Psoas muscle (tissue), 8 donors: Measurements from ENCODE around the gene DRD4. TPM values are rescaled to one million over a fixed set of nuclear protein-coding genes. Genes with fewer than 3 reads are reported as not detected.

Experiments used
- ATAC-seq, 4 donors: fragments of 200-7000 bp; cut with Tn5 transposase; one replicate each; pipeline ENCODE4 v1.9.1; 2020; ENCODE audit warnings: moderate library complexity in 3 of 4, mild to moderate bottlenecking in 2 of 4
- DNase-seq, 2 donors: peaks; one replicate each; pipeline ENCODE4 v3.0.0-alpha.2; 2020
- H3K27ac ChIP-seq: fragments of 200-600 bp; one replicate; pipeline ENCODE4 v1.8.0; 2022
- H3K27me3 ChIP-seq, 3 donors: fragments of 200-600 bp in 1 of 3; one replicate each; pipeline versions ENCODE4 v1.6.1 to v1.8.0; 2013 to 2022; ENCODE audit warnings: low read length in 2 of 3, mild to moderate bottlenecking in 2 of 3, moderate library complexity in 1 of 3; ENCODE audit not compliant: insufficient read depth in 3 of 3
- H3K36me3 ChIP-seq, 2 donors: fragments of 200-600 bp in 1 of 2; one replicate each; pipeline versions ENCODE4 v1.6.1 to v1.8.0; 2013 to 2022; ENCODE audit warnings: low read depth in 1 of 2, mild to moderate bottlenecking in 1 of 2, moderate library complexity in 1 of 2; ENCODE audit not compliant: insufficient read depth in 1 of 2
- H3K4me1 ChIP-seq: fragments of 200-600 bp; one replicate; pipeline ENCODE4 v1.8.0; 2022
- H3K4me3 ChIP-seq: fragments of 200-600 bp; one replicate; pipeline ENCODE4 v1.8.0; 2022; ENCODE audit warnings: mild to moderate bottlenecking
- H3K9me3 ChIP-seq: fragments of 200-600 bp; one replicate; pipeline ENCODE4 v1.8.0; 2022
- WGBS, 3 donors: extraction: QIAGEN DNeasy Blood & Tissue Kit; methylation state at CpG; one replicate each; pipeline versions ENCODE4 v1.1.6 to v1.1.7; 2013; 5-methylcytosine and 5-hydroxymethylcytosine counted together
- intact Hi-C, 2 donors: fragments of 100-400 bp; cut with DNase I; formaldehyde crosslinking; loops; one replicate each; pipeline versions ENCODE4 v1.11.0 to v1.14.2; 2022
- polyA plus RNA-seq, 3 donors: library from polyadenylated mRNA; stranded (reverse); fragments of 200-250 nt; gene quantifications; one replicate each; pipeline ENCODE4 v1.2.3, GENCODE V29; 2013
- total RNA-seq, 4 donors: library from RNA; stranded (reverse); fragmentation: NEBNext Ultra II Directional in 2 of 4; extraction: Animal tissue kit (Norgen Biotek cat#: 25700) in 2 of 4; gene quantifications; one replicate each; pipeline versions ENCODE4 v1.2.1 to v1.2.4, GENCODE V29; 2021 to 2023
- TF ChIP-seq, protein P1 (sequence below): fragments of 200-600 bp; IDR thresholded peaks from one replicate; pipeline ENCODE4 v1.8.0; 2022; ENCODE audit warnings: antibody characterized with exemption
- donor health status: healthy with polysubstance abuse.
- donor health status: DM: no; HTN: no; CAD: no; lungs with moderate emphysema.
- donor health status: Bipolar disorder and iron deficiency.
- donor health status: healthy.
- donor health status: DM: yes; HTN: yes; CAD: no.
- donor health status: DM: no; HTN: no; CAD: no.
- donor health status: DM: no; HTN: no; CAD: no.
- donor health status: DM: yes; HTN: yes; CAD: no.

DRD4 gene
- total and polyA plus RNA-seq, 7 donors, result 0.14 to 1.2 (median 0.55) TPM; not detected in 2

GRCh38 chr11:607971-608659 lies 29.0 kb upstream of the DRD4 start:
- intact Hi-C loops, result no loop called here

GRCh38 chr11:608791-609251 lies 28.2 kb upstream of the DRD4 start:
- TF ChIP-seq, protein P1, sequence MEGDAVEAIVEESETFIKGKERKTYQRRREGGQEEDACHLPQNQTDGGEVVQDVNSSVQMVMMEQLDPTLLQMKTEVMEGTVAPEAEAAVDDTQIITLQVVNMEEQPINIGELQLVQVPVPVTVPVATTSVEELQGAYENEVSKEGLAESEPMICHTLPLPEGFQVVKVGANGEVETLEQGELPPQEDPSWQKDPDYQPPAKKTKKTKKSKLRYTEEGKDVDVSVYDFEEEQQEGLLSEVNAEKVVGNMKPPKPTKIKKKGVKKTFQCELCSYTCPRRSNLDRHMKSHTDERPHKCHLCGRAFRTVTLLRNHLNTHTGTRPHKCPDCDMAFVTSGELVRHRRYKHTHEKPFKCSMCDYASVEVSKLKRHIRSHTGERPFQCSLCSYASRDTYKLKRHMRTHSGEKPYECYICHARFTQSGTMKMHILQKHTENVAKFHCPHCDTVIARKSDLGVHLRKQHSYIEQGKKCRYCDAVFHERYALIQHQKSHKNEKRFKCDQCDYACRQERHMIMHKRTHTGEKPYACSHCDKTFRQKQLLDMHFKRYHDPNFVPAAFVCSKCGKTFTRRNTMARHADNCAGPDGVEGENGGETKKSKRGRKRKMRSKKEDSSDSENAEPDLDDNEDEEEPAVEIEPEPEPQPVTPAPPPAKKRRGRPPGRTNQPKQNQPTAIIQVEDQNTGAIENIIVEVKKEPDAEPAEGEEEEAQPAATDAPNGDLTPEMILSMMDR, result no peak
- no peak for ATAC-seq
- no peak for DNase-seq
- no peaks in the 10 kb centered on the region for H3K9me3 ChIP-seq
- peaks cover 13 to 96% of the 10 kb centered on the region in 2 donors for H3K36me3 ChIP-seq
- no peaks in the 10 kb centered on the region for H3K27me3 ChIP-seq
- intact Hi-C loops, result no loop called here
- H3K4me1 ChIP-seq, result peaks cover 20% of the 10 kb centered on the region
- WGBS, 3 donors, result 68 to 77% (median 76%) methylated on average over 28 of the region's 28 CpGs
- no peak overlapping the region for H3K27ac ChIP-seq
- H3K4me3 ChIP-seq, result no peak overlapping the region

More at GRCh38 chr11:607971-608659, 29.0 kb upstream of the DRD4 start:
- H3K27me3 ChIP-seq, result no peaks in the 10 kb centered on the region
- peaks cover 15% of the 10 kb centered on the region for H3K4me1 ChIP-seq
- 83 to 88% (median 84%) methylated on average over 43 to 45 of the region's 45 CpGs for WGBS, 3 donors
- no peak for DNase-seq
- no peak overlapping the region for H3K27ac ChIP-seq
- no peak overlapping the region for H3K4me3 ChIP-seq
- peaks cover 13 to 100% of the 10 kb centered on the region in 2 donors for H3K36me3 ChIP-seq
- TF ChIP-seq, protein P1, result no peak
- no peaks in the 10 kb centered on the region for H3K9me3 ChIP-seq
- ATAC-seq, result no peak

DNA sequence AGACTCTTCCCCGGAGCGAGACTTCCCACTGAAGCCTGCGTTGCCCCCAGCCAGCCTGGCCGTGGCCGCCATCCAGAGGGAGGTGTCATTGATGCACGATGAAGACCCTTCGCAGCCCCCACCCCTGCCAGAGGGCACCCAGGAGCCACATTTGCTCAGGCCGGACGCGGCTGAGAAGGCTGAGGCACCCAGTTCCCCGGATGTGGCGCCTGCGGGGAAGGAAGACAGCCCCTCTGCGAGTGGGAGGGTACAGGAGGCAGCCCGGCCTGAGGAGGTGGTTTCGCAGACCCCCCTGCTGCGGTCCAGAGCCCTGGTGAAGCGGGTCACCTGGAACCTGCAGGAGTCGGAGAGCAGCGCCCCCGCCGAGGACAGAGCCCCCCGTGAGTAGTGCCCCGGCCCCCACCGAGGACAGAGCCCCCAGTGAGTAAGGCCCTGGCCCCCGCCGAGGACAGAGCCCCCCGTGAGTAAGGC lies 27.7 kb upstream of the DRD4 start:
- DNase-seq, result no peak
- intact Hi-C loops, result no loop called here
- 90 to 95% (median 94%) methylated on average over 24 to 28 of the region's 28 CpGs for WGBS, 3 donors

DNA sequence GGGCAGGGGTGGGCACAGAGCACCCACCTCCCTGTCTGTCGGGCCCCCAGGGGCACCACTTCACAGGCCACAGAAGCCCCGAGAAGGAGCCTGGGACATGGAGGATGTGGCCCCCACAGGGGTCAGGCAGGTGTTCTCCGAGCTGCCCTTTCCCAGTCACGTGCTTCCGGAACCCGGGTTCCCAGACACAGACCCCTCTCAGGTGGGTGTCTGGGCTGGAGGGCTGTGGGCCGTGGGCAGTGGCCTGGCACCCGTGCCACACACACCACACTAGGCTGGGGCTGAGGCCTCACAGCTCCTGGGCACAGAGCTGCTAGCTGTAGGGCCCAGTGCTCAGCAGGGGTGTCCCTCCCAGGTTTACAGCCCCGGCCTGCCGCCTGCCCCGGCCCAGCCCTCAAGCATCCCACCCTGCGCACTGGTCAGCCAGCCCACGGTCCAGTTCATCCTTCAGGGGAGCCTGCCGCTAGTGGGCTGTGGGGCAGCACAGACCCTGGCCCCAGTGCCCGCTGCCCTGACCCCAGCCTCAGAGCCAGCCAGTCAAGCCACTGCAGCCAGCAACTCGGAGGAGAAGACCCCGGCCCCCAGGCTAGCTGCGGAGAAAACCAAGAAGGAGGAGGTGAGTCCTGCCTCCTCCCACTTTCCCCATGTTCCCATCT lies 26.8 kb upstream of the DRD4 start:
- no peak for ATAC-seq
- Histone ChIP-seq H3K27ac (no peak overlapping the region), H3K4me1 (peaks cover 34% of the 10 kb centered on the region), H3K27me3 (no peaks in the 10 kb centered on the region), H3K4me3 (no peak overlapping the region), H3K36me3 (peaks cover 13 to 87% of the 10 kb centered on the region in 2 donors), H3K9me3 (no peaks in the 10 kb centered on the region)
- no peak for DNase-seq
- intact Hi-C loops, result loop anchor here in 1 of 2 donors (2.0 kb wide), 1 partner anchor 33 kb away; the partner anchor contains the start of gene PHRF1
- TF ChIP-seq, protein P1, result no peak
- 92 to 96% (median 93%) methylated on average over 17 to 18 of the region's 18 CpGs for WGBS, 3 donors

More for the DNA sequence above, 27.7 kb upstream of the DRD4 start:
- Histone ChIP-seq H3K4me1 (peaks cover 26% of the 10 kb centered on the region), H3K4me3 (no peak overlapping the region), H3K27me3 (no peaks in the 10 kb centered on the region), H3K27ac (no peak overlapping the region), H3K36me3 (peaks cover 13 to 92% of the 10 kb centered on the region in 2 donors), H3K9me3 (no peaks in the 10 kb centered on the region)
- TF ChIP-seq, protein P1, result no peak
- no peak for ATAC-seq
